ENCODE results near the gene SNORC.

The SNORC gene

GRCh38 chr2:232866104-232866503 is 4.0 kb upstream of the SNORC start:
- Histone ChIP-seq H3K36me3 (peaks cover 15% of the 10 kb centered on the region), H3K4me1 (ENCODE audit: control insufficient read depth in 1 of 2, insufficient read depth in 1 of 2, low read depth in 1 of 2, low read length in 1 of 2) (no peaks in the 10 kb centered on the region), H3K4me3 (ENCODE audit: low read depth in 1 of 2, low read length in 1 of 2) (no peak overlapping the region), H3K27me3 (no peaks in the 10 kb centered on the region), H3K9me3 (no peaks in the 10 kb centered on the region), H3K27ac (no peak overlapping the region)
- TF ChIP-seq CTCF (IDR thresholded peaks at IDR 0.05) = no peak

- Histone ChIP-seq H3K9me3 (no peaks in the 10 kb centered on the region), H3K4me3 (ENCODE audit: low read depth in 1 of 2, low read length in 1 of 2) (no peak overlapping the region), H3K27ac (no peak overlapping the region), H3K27me3 (peaks cover 2% of the 10 kb centered on the region), H3K36me3 (no peaks in the 10 kb centered on the region), H3K4me1 (ENCODE audit: control insufficient read depth in 1 of 2, insufficient read depth in 1 of 2, low read depth in 1 of 2, low read length in 1 of 2) (no peaks in the 10 kb centered on the region)
- no peak for TF ChIP-seq CTCF (IDR thresholded peaks at IDR 0.05)
Observed at GRCh38 chr2:232869138-232870017, 686 bp upstream of the SNORC start.

- Histone ChIP-seq H3K4me1 (ENCODE audit: control insufficient read depth in 1 of 2, insufficient read depth in 1 of 2, low read depth in 1 of 2, low read length in 1 of 2) (peaks cover 3% of the 10 kb centered on the region in 2 experiments), H3K27me3 (peaks cover 17% of the 10 kb centered on the region), H3K4me3 (ENCODE audit: low read depth in 1 of 2, low read length in 1 of 2) (no peak overlapping the region), H3K27ac (no peak overlapping the region), H3K9me3 (no peaks in the 10 kb centered on the region), H3K36me3 (no peaks in the 10 kb centered on the region)
- TF ChIP-seq CTCF (IDR thresholded peaks at IDR 0.05) = no peak
Observed at GRCh38 chr2:232870766-232871371, 805 bp downstream of the SNORC start.

DNA sequence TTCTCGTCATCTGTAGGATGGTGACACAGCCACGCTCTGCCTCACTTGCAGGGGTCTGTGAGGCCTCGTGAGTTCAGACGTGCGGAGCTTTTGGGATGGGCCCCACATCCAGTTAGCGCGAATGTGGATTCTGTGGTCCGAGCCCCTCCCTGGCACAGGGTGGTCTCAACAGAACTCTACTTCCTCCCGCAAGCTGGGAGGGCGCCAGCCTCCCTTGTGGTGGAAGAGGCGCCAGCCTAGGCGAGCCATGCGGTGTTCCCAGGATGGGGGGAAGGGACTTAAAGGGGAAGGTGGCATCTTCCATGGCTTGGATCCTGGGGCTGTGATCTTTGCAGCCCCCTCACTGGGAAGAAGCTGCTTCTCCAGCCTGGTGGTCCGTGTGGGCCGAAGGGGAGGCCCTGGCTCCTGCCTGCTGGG is 1.4 kb downstream of the SNORC start:
- Histone ChIP-seq H3K9me3 (no peaks in the 10 kb centered on the region), H3K27me3 (peaks cover 23% of the 10 kb centered on the region), H3K4me3 (ENCODE audit: low read depth in 1 of 2, low read length in 1 of 2) (no peak overlapping the region), H3K27ac (no peak overlapping the region), H3K4me1 (ENCODE audit: control insufficient read depth in 1 of 2, insufficient read depth in 1 of 2, low read depth in 1 of 2, low read length in 1 of 2) (peaks cover 6 to 9% of the 10 kb centered on the region in 2 experiments), H3K36me3 (no peaks in the 10 kb centered on the region)
- TF ChIP-seq CTCF (IDR thresholded peaks at IDR 0.05) = no peak

- H3K27me3 ChIP-seq = peaks cover 29% of the 10 kb centered on the region
- TF ChIP-seq CTCF (IDR thresholded peaks at IDR 0.05) = no peak
- no peak overlapping the region for H3K4me3 ChIP-seq (ENCODE audit: low read depth in 1 of 2, low read length in 1 of 2)
- peaks cover 8 to 14% of the 10 kb centered on the region in 2 experiments for H3K4me1 ChIP-seq (ENCODE audit: control insufficient read depth in 1 of 2, insufficient read depth in 1 of 2, low read depth in 1 of 2, low read length in 1 of 2)
- no peak overlapping the region for H3K27ac ChIP-seq
- no peaks in the 10 kb centered on the region for H3K36me3 ChIP-seq
- no peaks in the 10 kb centered on the region for H3K9me3 ChIP-seq
Observed at GRCh38 chr2:232871835-232872736, 2.0 kb downstream of the SNORC start.
